GM18519 (cell line): ENCODE measurements around the gene PCDH1.
"Not testable (repeated sequence)": the region's sequence is repeated elsewhere in the genome, so short reads cannot be mapped to it uniquely, and the experiment has no call there.

Experiments
- ATAC-seq: cut with Tn5 transposase; IDR thresholded peaks from one replicate; pipeline ENCODE4 v1.9.1; 2021; ENCODE audit warnings: mild to moderate bottlenecking, moderate library complexity; ENCODE audit not compliant: unreplicated experiment, low FRiP score

The PCDH1 gene

GRCh38 chr5:141840280-141840812 lies 37.9 kb downstream of the PCDH1 start:
- ATAC-seq, result no peak

DNA sequence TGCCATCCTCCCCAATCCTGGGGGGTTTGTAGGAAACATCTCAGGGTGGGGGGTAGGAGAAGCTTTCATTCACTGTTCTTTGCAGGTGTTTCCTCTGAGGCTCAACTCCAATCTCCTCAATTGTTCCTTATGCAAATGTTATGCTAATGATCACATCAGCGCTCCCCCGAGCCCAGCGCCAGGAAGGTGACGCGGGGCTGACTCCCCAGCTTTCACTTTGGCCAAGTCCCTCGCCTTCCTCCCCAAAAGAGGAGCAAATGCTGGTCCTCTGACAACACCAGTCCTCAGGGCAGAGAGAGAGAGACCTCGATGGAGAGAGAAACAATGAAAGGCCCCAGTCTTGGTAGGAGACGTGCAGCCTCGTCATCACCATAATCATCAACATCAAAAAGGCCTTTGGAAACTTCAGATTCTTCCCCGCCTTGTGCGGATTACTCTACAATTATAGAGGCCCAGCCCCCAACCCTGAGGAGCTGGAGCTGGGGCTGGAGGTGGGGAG lies 39.1 kb downstream of the PCDH1 start:
- ATAC-seq, result no peak

DNA sequence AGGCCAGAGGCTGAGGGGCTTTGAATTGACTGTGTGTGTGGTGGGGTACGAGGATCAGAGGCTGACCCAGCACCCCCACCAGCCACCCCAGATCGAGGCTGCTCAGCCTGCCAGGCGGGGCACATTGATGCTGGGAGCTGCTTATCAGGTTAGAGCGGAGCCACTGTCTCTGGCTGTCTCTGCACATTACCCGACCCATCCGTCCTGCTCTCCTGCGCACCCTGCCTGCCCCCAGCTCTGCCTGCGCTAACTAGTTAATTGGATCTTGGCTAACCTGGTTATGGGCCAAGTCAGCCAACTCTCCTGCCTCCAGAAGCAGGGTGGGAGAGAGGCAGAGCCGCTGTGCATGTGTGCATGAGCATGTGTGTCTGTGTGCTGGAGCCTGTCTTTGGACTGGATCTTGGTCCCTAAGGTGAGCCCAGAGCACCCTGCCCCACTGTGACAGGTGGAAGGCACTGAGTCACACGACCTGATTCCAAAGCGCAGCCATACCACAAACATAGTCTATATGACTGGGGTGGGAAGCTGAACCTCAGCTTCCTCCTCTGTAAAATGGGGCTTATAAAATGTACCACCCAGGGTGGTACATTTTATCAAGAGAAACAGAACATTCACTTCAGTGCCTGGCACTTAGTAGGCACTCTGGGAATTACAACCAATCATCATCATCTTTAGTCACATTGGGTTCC lies 39.7 kb downstream of the PCDH1 start:
- no peak for ATAC-seq

GRCh38 chr5:141835928-141836670 lies 42.1 kb downstream of the PCDH1 start:
- no peak for ATAC-seq

DNA sequence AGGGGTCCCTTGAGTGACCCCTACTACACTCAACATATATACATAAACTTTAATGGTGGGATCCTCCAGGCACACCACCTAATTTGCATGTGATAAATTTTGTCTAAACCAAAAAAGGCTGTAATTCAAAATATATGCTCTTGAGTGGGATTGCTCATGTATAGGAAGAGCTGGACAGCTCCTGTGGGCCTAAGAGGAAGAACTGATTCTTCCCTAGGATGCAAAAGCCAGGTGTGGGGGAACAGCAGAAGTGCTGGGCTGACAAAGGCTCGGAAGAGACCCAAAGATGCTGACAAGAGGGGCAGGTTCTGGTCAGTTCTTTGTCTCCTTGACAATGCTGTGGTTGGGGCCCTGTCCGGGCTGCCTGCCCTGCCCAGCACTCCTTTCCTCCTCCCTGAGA lies 43.9 kb downstream of the PCDH1 start:
- ATAC-seq, result no peak

DNA sequence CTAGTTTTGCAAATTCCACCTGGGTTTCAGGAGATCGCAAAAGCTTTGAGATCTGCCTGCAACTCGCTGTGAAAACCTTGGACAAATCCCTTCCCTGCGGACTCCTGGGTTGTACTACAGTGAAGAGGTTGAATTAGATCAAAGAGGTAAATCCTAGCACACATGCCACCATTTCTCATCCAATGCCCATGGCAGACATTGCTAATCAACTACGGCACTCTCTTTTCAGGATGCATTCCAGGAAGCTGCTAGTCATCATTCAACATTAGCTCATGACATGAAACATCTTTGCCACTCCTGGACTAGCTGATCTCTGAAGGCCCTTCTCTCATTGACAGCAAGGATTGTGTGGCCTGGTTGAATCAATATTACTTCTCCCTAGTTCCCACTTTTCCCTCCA lies 46.1 kb downstream of the PCDH1 start:
- ATAC-seq, result no peak

DNA sequence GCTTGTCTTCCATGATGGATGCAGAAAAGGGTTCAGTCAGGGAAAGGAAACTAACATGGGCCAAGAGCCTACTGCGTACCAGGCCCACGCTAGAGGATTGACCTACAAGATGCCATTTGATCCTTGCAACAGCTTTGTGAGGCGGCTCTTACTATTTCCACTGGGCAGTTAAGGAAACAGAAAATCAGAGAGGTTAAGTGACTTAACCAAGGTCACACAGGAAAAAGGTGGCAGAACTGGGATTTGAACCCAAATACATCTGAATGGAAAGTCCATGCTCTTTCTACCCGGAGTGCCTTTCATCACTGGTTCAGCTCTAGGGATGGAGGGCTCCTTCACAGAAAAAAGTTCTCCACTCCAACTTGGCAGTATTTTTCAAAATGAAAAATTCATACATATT lies 50.0 kb downstream of the PCDH1 start:
- no peak for ATAC-seq

DNA sequence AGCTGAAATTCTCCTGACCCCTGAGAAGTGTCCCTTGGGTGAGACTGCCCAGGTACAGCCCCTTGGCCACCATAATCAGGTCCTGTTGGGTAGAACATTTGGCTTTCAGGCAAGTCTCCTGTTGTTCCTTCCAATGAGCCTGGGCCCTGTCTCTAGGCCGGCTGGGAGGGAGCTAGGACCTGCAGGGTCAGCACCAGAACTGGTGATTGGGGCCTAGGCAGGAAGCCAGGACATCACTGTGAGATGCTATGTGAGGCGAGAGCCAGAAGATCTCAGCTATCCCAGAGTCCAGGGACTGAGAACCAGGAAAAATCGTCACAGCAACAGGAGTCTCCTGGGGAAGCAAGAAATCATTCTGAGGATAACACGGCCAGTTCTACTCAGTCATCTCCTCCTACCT lies 51.5 kb downstream of the PCDH1 start:
- ATAC-seq, result no peak

- no peak for ATAC-seq
Observed at GRCh38 chr5:141825791-141826560, 52.2 kb downstream of the PCDH1 start.

DNA sequence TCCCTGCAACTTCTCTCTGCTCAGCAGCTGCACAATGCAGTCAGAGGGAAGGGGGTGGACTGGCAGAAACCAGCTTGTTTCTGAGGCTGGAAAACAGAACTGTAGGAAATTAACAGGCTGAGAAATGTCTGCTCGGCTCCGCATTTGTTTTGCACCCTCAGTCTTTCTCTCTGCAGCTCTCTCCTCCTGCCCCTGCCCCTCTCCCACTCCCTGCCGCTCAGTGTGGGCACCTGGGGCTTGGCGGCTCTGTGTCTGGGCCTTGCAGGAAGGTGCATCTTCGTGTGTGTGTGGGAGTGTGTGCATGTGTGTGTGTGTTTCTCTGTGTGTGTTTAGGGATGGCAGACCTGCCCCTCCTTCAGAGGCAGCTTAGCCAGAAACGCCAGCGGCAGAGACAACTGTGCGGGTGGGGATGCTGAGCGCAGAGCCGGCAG lies 53.0 kb downstream of the PCDH1 start:
- ATAC-seq, result no peak

DNA sequence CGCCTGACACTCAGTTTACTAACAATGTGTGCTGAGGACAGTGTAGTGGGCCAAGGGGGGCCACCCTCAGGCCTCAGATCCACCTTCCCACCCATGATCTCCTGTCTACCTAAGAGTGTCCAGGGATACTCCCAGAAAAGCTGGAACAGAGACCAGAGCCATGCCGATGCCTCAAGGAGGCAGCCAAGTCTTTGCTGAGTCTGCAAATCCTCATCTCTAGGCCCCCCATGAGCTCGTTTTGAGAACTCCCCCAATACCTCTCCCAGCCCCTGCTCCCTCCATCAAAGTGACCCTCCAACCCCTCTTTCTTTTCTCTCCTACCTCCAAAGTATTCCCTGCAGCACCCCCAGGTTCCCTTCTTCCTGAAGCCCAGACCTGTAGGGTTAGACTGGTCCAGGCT lies 53.5 kb downstream of the PCDH1 start:
- no peak for ATAC-seq

DNA sequence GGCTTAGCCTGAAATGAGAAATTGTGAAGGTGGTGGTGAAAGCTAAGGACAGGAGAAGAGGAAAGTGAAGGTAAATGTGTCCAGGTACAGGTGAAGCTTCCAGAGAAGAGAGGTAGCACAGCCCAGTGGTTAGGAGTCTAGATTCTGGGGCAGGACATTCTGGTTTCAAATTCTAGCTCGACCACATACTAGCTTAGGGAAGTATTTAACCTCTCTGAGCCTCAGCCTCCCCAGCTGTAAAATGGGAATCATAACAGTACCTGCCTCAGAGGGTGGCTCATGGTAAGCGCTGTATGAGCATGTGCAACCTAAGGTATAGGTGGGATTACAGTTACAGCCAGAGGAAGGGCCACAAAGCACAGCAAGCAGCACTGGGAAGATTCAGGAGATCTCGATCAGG lies 55.2 kb downstream of the PCDH1 start:
- no peak for ATAC-seq

GRCh38 chr5:141822144-141822543 lies 56.1 kb downstream of the PCDH1 start:
- ATAC-seq, result no peak

DNA sequence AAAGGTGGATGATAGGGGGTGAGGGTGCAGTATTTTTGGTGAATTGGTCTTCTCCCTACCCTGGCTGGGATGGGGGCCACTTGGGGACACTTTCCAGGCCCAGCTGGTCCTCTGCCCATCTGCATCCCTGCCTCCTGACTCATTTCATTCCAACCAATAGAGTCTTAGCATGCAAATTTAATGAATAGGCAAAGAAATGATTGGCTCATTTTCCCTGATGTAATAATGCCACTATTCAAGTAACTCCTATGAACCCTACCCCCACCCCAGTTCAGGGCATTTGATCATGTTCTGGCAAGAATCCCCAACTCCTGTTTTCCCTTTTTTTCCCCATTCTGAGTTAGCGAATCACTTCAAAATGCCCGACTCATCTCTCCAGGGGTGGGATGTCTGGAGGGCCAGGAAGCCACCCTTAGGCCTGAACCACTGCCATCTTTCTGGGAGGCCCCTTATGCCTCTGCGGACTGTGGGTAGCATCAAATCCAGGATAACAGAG lies 56.7 kb downstream of the PCDH1 start:
- no peak for ATAC-seq

DNA sequence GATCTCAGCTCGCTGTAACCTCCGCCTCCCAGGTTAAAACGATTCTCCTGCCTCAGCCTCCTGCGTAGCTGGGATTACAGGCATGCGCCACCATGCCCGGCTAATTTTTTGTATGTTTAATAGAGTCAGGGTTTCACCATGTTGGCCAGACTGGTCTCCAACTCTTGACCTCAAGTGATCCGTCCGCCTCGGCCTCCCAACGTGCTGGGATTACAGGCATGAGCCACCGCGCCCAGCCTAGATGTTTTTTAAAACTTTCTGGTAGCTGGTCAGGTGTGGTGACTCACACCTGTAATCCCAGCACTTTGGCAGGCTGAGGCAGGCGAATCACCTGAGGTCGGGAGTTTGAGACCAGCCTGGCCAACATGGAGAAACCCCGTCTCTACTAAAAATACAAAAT lies 57.5 kb downstream of the PCDH1 start:
- ATAC-seq, result not testable (repeated sequence)

DNA sequence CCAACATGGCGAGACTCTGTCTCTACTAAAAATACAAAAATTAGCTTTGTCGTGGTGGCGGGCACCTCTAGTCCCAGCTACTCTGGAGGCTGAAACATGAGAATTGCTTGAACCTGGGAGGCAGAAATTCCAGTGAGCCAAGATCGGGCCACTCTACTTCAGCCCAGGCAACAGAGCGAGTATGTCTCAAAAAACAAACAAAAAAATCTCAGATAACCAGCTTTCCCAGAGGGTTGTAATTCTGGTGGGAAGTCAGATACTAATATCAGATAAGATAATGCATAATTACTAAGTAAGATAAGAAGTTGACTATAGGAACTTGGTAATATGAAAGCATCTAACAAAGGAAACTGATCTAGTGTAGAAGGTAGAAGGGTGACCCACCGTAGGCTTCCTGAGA lies 60.6 kb downstream of the PCDH1 start:
- ATAC-seq, result no peak

DNA sequence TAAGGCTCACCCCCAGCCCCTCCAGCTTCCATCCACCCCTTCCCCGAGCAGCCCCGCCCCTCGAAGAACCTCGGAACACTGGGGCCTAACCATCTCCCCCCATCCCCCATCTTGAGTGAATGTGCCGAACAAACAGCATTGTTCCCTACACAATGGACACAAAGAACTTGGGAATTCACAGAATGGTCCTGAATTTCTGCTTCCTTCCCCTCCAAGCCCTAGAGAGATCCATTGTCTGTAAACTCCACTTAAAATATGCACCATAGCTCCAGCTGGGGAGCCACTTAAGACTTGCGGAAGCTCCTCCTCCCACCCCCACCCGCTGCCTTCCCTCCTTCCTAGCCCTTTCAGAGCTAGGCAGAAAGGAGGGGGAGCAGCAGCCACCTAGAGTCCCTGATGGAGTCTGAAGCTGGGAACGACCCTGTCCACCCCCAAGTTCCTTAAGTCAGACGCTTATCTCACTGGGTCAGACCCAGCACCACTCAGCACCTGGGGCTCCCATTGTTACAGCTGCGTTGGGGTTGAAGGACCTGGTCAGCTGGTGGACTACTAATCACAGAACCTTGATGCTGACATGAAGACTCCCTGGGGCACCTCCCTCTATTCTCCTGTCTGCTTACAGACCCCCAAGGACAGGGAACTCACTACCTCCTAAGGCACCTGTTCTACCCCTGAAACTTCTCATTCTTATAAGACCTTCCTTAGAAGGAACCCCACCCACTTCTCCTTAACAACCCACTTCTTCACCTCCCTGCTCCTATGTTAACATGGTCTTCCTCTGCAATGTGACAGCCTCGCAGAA lies 61.4 kb downstream of the PCDH1 start:
- no peak for ATAC-seq

GRCh38 chr5:141815796-141816180 lies 62.4 kb downstream of the PCDH1 start:
- no peak for ATAC-seq

DNA sequence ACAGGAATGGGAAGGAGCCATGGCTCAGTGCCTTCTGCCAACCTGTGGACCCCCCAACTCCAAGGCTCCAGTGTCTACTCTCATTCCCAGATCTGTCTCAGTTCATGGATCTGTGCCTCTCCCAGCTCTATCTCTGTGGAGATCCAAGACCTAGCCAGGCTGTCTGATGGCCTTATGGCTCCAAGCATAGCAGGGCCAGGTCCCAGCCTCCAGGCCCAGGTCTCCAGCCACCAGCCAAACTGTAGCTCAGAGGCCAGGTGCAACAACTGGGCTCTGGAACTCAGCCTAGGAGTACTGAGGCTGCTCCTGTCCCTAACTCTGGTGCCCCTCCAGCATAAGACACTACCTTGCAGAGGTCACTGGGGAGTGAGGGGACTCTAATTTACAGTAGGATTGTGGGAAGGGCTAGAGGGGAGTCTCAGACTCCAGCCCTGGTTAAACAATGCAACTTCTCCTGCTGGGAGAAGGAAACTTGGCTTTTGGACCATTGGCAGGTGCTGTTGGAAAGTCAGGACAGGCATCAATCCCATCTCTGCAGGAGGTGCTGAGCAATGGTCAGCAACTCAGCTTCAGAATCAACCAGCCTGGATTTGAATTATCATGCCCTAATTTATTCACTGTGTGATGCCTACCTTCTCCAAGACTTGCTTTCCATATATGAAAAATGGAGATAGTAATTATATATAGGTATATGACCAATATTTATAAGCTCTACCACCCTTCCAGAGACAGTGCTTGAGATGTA lies 63.0 kb downstream of the PCDH1 start:
- ATAC-seq, result no peak
